HepG2 (cell line): ENCODE measurements around the gene CFL1. TPM values are rescaled to one million over a fixed set of nuclear protein-coding genes. Genes with fewer than 3 reads are reported as not detected.
A peak's percentile ranks its signal among the peaks of the same experiment; 100 is the strongest.

Experiments
- BORCS8-MEF2B ChIP-seq: sonication (generic); formaldehyde crosslinking; IDR thresholded peaks from 2 replicates; pipeline ENCODE4 v1.8.0; 2022; ENCODE audit warnings: mild to moderate bottlenecking, missing genetic modification reagents
- CHD2 ChIP-seq: IDR thresholded peaks from 2 replicates; pipeline ENCODE4 v1.6.1; 2011; ENCODE audit warnings: low read depth, low read length, improper control_type of control experiment
- HCFC1 ChIP-seq: fragments of 150-350 bp; IDR thresholded peaks from 2 replicates; pipeline ENCODE4 v1.6.1; 2014; ENCODE audit warnings: low read depth, low read length
- HNRNPK ChIP-seq: fragments of 200-400 bp; formaldehyde crosslinking; IDR thresholded peaks from 2 replicates; pipeline ENCODE4 v1.6.1; 2018; ENCODE audit warnings: low read length, low read depth, moderate library complexity, mild to moderate bottlenecking; ENCODE audit not compliant: poor library complexity, severe bottlenecking
- MED1 ChIP-seq: sonication (generic); formaldehyde crosslinking; IDR thresholded peaks from 2 replicates; pipeline ENCODE4 v1.4.0; 2020; ENCODE audit warnings: missing genetic modification reagents
- NR1H2 ChIP-seq: sonication (generic); formaldehyde crosslinking; IDR thresholded peaks from 2 replicates; pipeline ENCODE4 v1.8.1; 2022; ENCODE audit warnings: low read depth, missing genetic modification reagents, borderline replicate concordance
- PBX2 ChIP-seq: IDR thresholded peaks from 2 replicates; pipeline ENCODE4 v1.6.1; 2016; ENCODE audit warnings: control low read depth
- POLR2AphosphoS2 ChIP-seq: IDR thresholded peaks from 2 replicates; pipeline ENCODE4 v1.6.1; 2011; ENCODE audit warnings: low read depth, low read length, improper control_type of control experiment
- PRPF4 ChIP-seq: fragments of 200-400 bp; formaldehyde crosslinking; IDR thresholded peaks from 2 replicates; pipeline ENCODE4 v1.6.1; 2016; ENCODE audit warnings: low read length, low read depth; ENCODE audit not compliant: poor library complexity, severe bottlenecking
- SIX4 ChIP-seq: sonication (generic); formaldehyde crosslinking; IDR thresholded peaks from 2 replicates; pipeline ENCODE4 v1.4.0; 2020; ENCODE audit warnings: missing genetic modification reagents
- SPEN ChIP-seq: sonication (generic); formaldehyde crosslinking; IDR thresholded peaks from 2 replicates; pipeline ENCODE4 v1.5.1; 2020; ENCODE audit warnings: low read depth, mild to moderate bottlenecking, missing genetic modification reagents
- TOE1 ChIP-seq: sonication (generic); formaldehyde crosslinking; IDR thresholded peaks from 2 replicates; pipeline ENCODE4 v1.4.0; 2020; ENCODE audit warnings: mild to moderate bottlenecking, missing genetic modification reagents
- TRIM24 ChIP-seq: sonication (generic); formaldehyde crosslinking; IDR thresholded peaks from 2 replicates; pipeline ENCODE4 v1.8.0; 2022; ENCODE audit warnings: mild to moderate bottlenecking, missing genetic modification reagents
- ZBTB33 ChIP-seq: sonication (generic); formaldehyde crosslinking; IDR thresholded peaks from 2 replicates; pipeline ENCODE4 v1.4.0; 2020; ENCODE audit warnings: missing genetic modification reagents
- ZNF501 ChIP-seq: sonication (generic); formaldehyde crosslinking; IDR thresholded peaks from 2 replicates; pipeline ENCODE4 v1.5.1; 2020; ENCODE audit warnings: mild to moderate bottlenecking, moderate library complexity, missing genetic modification reagents
- ZNF574 ChIP-seq: sonication (generic); formaldehyde crosslinking; IDR thresholded peaks from 2 replicates; pipeline ENCODE4 v1.4.0; 2020; ENCODE audit warnings: missing genetic modification reagents
- ZNF639 ChIP-seq: conservative IDR thresholded peaks from 2 replicates; pipeline ENCODE4 v1.6.1; 2018; ENCODE audit warnings: missing genetic modification reagents
- ZNF691 ChIP-seq: sonication (generic); formaldehyde crosslinking; IDR thresholded peaks from 2 replicates; pipeline ENCODE4 v1.4.0; 2020; ENCODE audit warnings: missing genetic modification reagents, low read depth, mild to moderate bottlenecking, borderline replicate concordance
- ZNF704 ChIP-seq: sonication (generic); formaldehyde crosslinking; IDR thresholded peaks from 2 replicates; pipeline ENCODE4 v1.8.1; 2023; ENCODE audit warnings: mild to moderate bottlenecking, inconsistent platforms, moderate library complexity, missing genetic modification reagents, borderline replicate concordance
- ZNF776 ChIP-seq: sonication (generic); formaldehyde crosslinking; IDR thresholded peaks from 2 replicates; pipeline ENCODE4 v1.4.0; 2020; ENCODE audit warnings: mild to moderate bottlenecking, missing genetic modification reagents
- polyA plus RNA-seq, 8 experiments: library from polyadenylated mRNA; depleted of rRNA in 3 of 8; stranded (reverse) in 7 of 8; unstranded in 1 of 8; fragments of >200 nt; fragmentation: Illumina TruSeq in 4 of 8; extraction: Trizol in 4 of 8; gene quantifications; 2 replicates each; pipeline versions ENCODE4 v1.2.1 to v1.2.3, GENCODE V29; 2011 to 2016; ENCODE audit warnings: low read depth in 4 of 8, missing spikeins in 1 of 8, mixed read lengths in 1 of 8; ENCODE audit not compliant: insufficient read depth in 1 of 8
- total RNA-seq, 5 experiments: library from RNA; depleted of rRNA; stranded (reverse); fragments of >200 nt; fragmentation: Illumina TruSeq; extraction: Trizol; gene quantifications; 2 replicates each; pipeline ENCODE4 v1.2.3, GENCODE V29; 2016; ENCODE audit warnings: low read depth in 1 of 5

The CFL1 gene
- total and polyA plus RNA-seq, 2 of the 13 experiments (the other 11 are each of a cell fraction or from before 2014, with no cell fraction given), result 379 to 383 TPM

- TF ChIP-seq TOE1 (CRISPR knock-in tag), result 0 out of 2 replicates have a peak, but pooled peaks have one; percentile 13
- no peak for TF ChIP-seq ZBTB33 (CRISPR knock-in tag)
- TF ChIP-seq POLR2AphosphoS2, result no peak
- peak; percentile 49; the same call in 1 of the 2 replicates for TF ChIP-seq ZNF574 (CRISPR knock-in tag)
- no peak for TF ChIP-seq ZNF501 (CRISPR knock-in tag)
- no peak for TF ChIP-seq CHD2
- TF ChIP-seq TRIM24 (CRISPR knock-in tag), result no peak
- TF ChIP-seq PBX2 (CRISPR knock-in tag), result no peak
- no peak for TF ChIP-seq SIX4
- no peak; the same call in 1 of the 2 replicates for TF ChIP-seq SPEN (CRISPR knock-in tag)
- TF ChIP-seq ZNF639 (CRISPR knock-in tag), result no peak
- TF ChIP-seq ZNF776 (CRISPR knock-in tag), result no peak
- no peak for TF ChIP-seq ZNF704 (CRISPR knock-in tag)
- TF ChIP-seq BORCS8-MEF2B (CRISPR knock-in tag), result 0 out of 2 replicates have a peak, but pooled peaks have one; percentile 3
- no peak for TF ChIP-seq HNRNPK
- TF ChIP-seq ZNF691 (CRISPR knock-in tag), result peak; percentile 42; the same call in 1 of the 2 replicates
- TF ChIP-seq PRPF4, result no peak
- TF ChIP-seq HCFC1, result 0 out of 2 replicates have a peak, but pooled peaks have one; percentile 9
- no peak for TF ChIP-seq MED1 (CRISPR knock-in tag)
- no peak for TF ChIP-seq NR1H2 (CRISPR knock-in tag)
These were observed 1.3 kb upstream of the CFL1 start (continued) for GRCh38 chr11:65859095-65859811.
